Type B pancreatic cell (in vitro differentiated cells): ENCODE measurements around the gene ATP2B2. TPM values are rescaled to one million over a fixed set of nuclear protein-coding genes. Genes with fewer than 3 reads are reported as not detected.
A peak's percentile ranks its signal among the peaks of the same experiment; 100 is the strongest.
"Not testable (repeated sequence)": the region's sequence is repeated elsewhere in the genome, so short reads cannot be mapped to it uniquely, and the experiment has no call there.

Source experiments
- DNase-seq: peaks from one replicate; pipeline ENCODE4 v3.0.0; 2021; ENCODE audit warnings: mixed read lengths; ENCODE audit not compliant: unreplicated experiment; ENCODE audit errors: extremely low spot score
- H3K27ac Mint-ChIP-seq: 2 replicates; pipeline ENCODE4 v1.8.0; 2021; ENCODE audit warnings: mild to moderate bottlenecking, mixed read lengths
- H3K27me3 Mint-ChIP-seq: 2 replicates; pipeline ENCODE4 v1.8.0; 2021; ENCODE audit warnings: mixed read lengths
- H3K36me3 Mint-ChIP-seq: 2 replicates; pipeline ENCODE4 v1.8.0; 2021; ENCODE audit warnings: mixed read lengths
- H3K4me1 Mint-ChIP-seq: one replicate; pipeline ENCODE4 v1.8.0; 2021; ENCODE audit warnings: mixed read lengths; ENCODE audit not compliant: unreplicated experiment
- H3K4me3 Mint-ChIP-seq: 2 replicates; pipeline ENCODE4 v1.8.0; 2021; ENCODE audit warnings: mild to moderate bottlenecking, mixed read lengths
- H3K9me3 Mint-ChIP-seq: 2 replicates; pipeline ENCODE4 v1.8.0; 2021; ENCODE audit warnings: mixed read lengths
- total RNA-seq: library from RNA; stranded (reverse); gene quantifications from 2 replicates; pipeline ENCODE4 v1.2.1, GENCODE V29; 2021; ENCODE audit warnings: low replicate concordance
- TF ChIP-seq, protein P1 (sequence below): fragments of 200-600 bp; sonication (generic); conservative IDR thresholded peaks from 2 replicates; pipeline ENCODE4 v1.5.0; 2021; ENCODE audit warnings: antibody characterized with exemption, mild to moderate bottlenecking

Gene ATP2B2
- total RNA-seq, 1 donor from 2014 or later = 0.31 TPM

DNA sequence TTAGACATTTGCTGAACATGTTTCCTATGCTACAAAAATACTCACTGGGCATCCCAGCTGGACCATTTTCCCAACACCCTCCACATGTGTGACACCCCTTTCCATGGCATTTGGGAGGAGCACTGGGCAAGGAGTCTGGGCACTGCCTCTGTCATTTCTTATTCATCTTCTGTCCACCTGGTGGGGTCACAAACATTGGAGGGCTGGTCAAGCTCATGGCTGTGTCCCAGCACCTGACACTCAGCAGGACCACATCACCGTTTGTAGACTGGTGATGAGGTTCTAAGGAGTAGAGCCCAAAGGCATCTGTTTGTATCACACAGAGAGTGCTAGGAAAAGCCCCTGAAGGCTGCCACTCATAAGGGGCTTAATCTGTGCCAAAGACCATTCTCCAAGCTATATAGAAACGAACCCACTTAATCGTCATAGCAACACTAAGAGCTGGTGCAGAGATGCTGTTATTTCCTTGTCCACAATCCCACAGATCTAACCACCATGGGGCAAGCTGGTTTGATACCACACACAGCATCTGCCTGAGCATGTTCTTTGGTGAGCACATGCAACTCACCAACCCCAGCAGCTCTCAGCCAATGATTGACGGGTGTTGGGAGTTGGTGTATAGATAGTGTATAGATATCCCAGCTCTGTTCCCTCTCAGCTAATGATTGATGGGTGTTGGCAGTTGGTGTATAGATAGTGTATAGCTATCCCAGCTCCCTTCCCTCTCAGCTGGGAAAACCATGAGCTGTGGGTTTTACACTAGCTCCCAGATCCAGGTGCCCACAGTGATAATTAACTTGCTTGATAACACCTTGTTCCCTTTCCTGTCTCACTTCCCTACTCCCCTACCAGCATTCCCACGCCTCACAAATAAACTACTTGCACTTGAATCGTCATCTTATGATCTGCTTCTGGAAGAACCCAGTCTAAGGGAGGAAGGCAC is 42.7 kb upstream of the ATP2B2 start:
- DNase-seq = peak; percentile 25
- TF ChIP-seq, protein P1, sequence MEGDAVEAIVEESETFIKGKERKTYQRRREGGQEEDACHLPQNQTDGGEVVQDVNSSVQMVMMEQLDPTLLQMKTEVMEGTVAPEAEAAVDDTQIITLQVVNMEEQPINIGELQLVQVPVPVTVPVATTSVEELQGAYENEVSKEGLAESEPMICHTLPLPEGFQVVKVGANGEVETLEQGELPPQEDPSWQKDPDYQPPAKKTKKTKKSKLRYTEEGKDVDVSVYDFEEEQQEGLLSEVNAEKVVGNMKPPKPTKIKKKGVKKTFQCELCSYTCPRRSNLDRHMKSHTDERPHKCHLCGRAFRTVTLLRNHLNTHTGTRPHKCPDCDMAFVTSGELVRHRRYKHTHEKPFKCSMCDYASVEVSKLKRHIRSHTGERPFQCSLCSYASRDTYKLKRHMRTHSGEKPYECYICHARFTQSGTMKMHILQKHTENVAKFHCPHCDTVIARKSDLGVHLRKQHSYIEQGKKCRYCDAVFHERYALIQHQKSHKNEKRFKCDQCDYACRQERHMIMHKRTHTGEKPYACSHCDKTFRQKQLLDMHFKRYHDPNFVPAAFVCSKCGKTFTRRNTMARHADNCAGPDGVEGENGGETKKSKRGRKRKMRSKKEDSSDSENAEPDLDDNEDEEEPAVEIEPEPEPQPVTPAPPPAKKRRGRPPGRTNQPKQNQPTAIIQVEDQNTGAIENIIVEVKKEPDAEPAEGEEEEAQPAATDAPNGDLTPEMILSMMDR = no peak
- no peak overlapping the region for H3K4me3 Mint-ChIP-seq

DNA sequence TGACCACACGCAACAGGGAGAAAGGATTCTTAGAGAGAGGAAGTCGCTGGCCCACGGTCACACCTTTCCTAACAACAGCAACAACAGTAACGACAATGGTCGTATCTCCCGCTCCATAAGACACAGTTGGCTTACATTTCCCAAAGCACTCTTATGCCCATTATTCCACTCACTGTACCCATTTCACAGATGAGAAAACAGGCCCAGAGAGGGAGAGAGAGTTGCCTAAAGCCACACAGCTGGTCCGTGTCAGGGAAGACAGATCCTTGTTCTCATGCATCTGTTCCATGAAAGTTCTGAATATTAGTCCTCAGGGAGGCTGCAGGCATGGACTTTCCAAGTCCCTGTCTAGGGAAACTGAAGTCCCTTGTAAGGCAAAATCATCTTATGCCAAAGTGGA is 42.0 kb upstream of the ATP2B2 start:
- peaks cover 14% of the 10 kb centered on the region for H3K27me3 Mint-ChIP-seq
- H3K36me3 Mint-ChIP-seq = no peaks in the 10 kb centered on the region
- no peaks in the 10 kb centered on the region for H3K9me3 Mint-ChIP-seq
- no peak overlapping the region for H3K27ac Mint-ChIP-seq
- TF ChIP-seq, protein P1 = no peak
- DNase-seq = no peak
- H3K4me1 Mint-ChIP-seq = no peaks in the 10 kb centered on the region
- H3K4me3 Mint-ChIP-seq = no peak overlapping the region

More for the DNA sequence above, 42.7 kb upstream of the ATP2B2 start:
- Mint-ChIP-seq H3K9me3 (no peaks in the 10 kb centered on the region), H3K36me3 (no peaks in the 10 kb centered on the region), H3K27ac (no peak overlapping the region), H3K4me1 (no peaks in the 10 kb centered on the region), H3K27me3 (peaks cover 14% of the 10 kb centered on the region)

DNA sequence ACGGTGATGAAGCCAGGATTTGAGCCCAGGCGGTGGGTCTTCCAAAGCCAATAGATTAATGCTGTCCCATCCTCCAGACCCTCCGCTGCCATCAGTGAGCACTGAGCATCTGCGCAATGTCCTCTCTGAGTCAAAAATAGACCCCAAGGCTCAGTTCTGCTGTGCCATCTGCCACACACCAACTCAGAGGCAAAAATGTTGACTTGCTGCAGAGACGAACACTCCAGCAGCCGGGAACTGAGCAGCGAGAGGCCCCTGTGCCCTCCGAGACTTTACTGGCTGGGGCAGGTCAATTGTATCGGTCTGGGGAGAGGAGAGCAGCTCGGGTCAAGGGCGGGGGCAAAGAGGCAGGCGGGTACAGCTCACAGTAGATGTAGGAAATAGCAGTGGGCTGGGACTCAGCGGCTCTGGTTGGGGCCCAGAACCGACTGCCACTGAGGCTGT is 41.5 kb upstream of the ATP2B2 start:
- TF ChIP-seq, protein P1 = no peak
- DNase-seq = peak; percentile 45
- no peaks in the 10 kb centered on the region for H3K9me3 Mint-ChIP-seq
- no peak overlapping the region for H3K27ac Mint-ChIP-seq
- no peaks in the 10 kb centered on the region for H3K4me1 Mint-ChIP-seq
- peaks cover 14% of the 10 kb centered on the region for H3K27me3 Mint-ChIP-seq
- no peaks in the 10 kb centered on the region for H3K36me3 Mint-ChIP-seq
- H3K4me3 Mint-ChIP-seq = no peak overlapping the region

DNA sequence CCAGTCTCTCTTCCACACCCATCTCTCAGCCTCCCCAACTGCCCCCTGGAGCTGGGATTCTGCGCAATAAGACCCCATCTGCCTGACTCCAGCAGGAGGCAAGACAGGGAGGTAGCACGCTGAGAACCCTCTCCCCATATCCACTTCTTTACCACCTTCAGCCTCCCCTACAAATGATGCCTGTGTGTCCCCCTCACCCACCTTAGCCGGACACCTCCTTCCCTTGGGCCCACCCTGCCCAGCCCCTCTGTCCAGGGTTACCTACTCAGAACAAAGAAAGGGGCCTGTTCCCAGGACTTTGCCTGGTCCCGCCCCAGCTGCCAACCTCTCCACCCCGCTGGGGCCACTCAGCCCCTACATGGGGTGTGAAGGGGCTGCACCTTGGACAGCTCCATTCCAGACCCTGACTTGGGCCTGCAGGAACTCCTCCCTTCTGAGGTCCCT is 40.8 kb upstream of the ATP2B2 start:
- TF ChIP-seq, protein P1 = no peak
- Mint-ChIP-seq H3K27me3 (peaks cover 11% of the 10 kb centered on the region), H3K9me3 (no peaks in the 10 kb centered on the region), H3K4me1 (no peaks in the 10 kb centered on the region), H3K27ac (no peak overlapping the region), H3K4me3 (no peak overlapping the region), H3K36me3 (no peaks in the 10 kb centered on the region)
- DNase-seq = peak; percentile 54

DNA sequence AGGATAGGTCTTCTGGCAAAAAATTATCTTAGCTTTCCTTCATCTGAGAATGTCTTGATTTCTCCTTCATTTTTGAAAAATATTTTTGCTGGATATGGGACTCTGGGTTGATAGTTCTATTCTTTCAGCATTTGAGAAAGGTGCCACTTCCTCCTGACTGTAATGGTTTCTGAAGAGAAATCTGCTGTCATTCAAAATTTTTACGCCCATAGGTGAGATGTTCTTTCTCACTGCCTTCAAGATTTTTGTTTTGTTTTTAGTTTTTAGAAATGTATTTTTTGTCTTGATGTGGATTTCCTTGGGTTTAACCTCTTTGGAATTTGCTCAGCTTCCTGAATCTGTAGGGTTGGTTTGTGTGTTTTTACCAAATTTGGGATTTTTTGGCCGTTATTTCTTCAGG is 37.1 kb upstream of the ATP2B2 start:
- no peaks in the 10 kb centered on the region for H3K4me1 Mint-ChIP-seq
- H3K27ac Mint-ChIP-seq = no peak overlapping the region
- H3K27me3 Mint-ChIP-seq = peaks cover 7% of the 10 kb centered on the region
- TF ChIP-seq, protein P1 = no peak
- H3K4me3 Mint-ChIP-seq = no peak overlapping the region
- no peak for DNase-seq
- H3K36me3 Mint-ChIP-seq = no peaks in the 10 kb centered on the region
- no peaks in the 10 kb centered on the region for H3K9me3 Mint-ChIP-seq

DNA sequence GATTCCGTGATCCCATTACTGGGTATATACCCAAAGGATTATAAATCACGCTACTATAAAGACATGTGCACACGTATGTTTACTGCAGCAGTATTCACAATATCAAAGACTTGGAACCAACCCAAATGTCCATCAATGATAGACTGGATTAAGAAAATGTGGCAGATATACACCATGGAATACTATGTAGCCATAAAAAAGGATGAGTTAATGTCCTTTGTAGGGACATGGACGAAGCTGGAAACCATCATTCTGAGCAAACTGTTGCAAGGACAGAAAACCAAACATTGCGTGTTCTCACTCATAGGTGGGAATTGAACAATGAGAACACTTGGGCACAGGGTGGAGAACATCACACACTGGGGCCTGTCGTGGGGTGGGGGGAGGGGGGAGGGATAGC is 35.0 kb upstream of the ATP2B2 start:
- H3K27ac Mint-ChIP-seq, DNase-seq, H3K4me1 Mint-ChIP-seq, H3K9me3 Mint-ChIP-seq, H3K36me3 Mint-ChIP-seq, H3K4me3 Mint-ChIP-seq: not testable (repeated sequence)
- H3K27me3 Mint-ChIP-seq = peaks cover 16% of the 10 kb centered on the region
